Muscle of arm (tissue), 12 donors: ENCODE results near the gene HDAC10. TPM values are rescaled to one million over a fixed set of nuclear protein-coding genes. Genes with fewer than 3 reads are reported as not detected.

ENCODE experiments used
- DNase-seq: peaks from one replicate; pipeline ENCODE4 v3.0.0-alpha.2; 2013
- polyA plus RNA-seq, 12 donors: library from polyadenylated mRNA; unstranded; fragments of 120-200 nt; gene quantifications; one replicate each; pipeline ENCODE4 v1.2.1, GENCODE V29; 2013; ENCODE audit not compliant: insufficient read length in 12 of 12

The HDAC10 gene
- polyA plus RNA-seq, 12 donors, result 10.6 to 40.6 (median 13.2) TPM; not detected in 1

DNA sequence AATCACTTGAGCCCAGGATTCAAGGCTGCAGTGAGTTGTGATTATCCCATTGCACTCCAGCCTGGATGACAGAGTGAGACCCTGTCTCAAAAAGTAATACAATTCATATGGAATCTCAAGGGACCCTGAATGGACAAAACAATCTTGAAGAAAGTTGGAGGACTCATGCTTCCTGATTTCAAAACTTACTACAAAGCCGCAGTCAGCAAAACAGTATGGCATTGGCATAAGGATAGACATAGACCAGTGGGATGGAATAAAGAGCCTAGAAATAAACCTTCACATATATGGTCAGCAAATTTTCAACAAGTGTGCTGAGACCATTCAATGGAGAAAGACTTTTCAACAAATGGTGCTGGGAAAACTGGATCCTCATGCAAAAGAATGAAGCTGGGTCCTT, 47.8 kb downstream of the HDAC10 start:
- DNase-seq, result no peak

DNA sequence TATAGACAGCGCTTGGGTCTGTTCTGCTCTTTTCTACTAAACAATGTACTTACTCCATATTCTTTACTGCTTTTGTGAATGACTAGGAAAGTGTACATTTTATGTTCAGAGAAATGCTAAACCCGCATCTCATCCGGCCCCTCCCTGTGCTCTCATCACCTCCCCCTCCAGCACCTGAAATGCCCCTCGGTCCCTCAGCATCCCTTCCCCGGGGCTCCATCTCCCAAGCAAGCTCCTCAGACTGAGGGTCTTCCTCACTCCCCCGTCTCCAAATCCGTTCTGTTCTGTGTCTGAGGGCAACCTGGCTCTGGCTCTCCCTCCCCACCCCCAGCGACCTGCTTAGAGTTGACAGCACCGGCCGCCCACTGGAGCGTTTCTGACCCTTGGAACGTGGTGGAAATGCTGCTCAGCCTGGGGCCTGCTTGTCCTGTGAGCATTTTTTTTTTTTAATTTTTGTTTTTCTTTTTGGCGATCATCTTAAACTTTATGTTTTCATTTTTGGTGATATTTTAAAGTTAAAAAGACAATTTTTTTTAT, 48.9 kb downstream of the HDAC10 start:
- no peak for DNase-seq

DNA sequence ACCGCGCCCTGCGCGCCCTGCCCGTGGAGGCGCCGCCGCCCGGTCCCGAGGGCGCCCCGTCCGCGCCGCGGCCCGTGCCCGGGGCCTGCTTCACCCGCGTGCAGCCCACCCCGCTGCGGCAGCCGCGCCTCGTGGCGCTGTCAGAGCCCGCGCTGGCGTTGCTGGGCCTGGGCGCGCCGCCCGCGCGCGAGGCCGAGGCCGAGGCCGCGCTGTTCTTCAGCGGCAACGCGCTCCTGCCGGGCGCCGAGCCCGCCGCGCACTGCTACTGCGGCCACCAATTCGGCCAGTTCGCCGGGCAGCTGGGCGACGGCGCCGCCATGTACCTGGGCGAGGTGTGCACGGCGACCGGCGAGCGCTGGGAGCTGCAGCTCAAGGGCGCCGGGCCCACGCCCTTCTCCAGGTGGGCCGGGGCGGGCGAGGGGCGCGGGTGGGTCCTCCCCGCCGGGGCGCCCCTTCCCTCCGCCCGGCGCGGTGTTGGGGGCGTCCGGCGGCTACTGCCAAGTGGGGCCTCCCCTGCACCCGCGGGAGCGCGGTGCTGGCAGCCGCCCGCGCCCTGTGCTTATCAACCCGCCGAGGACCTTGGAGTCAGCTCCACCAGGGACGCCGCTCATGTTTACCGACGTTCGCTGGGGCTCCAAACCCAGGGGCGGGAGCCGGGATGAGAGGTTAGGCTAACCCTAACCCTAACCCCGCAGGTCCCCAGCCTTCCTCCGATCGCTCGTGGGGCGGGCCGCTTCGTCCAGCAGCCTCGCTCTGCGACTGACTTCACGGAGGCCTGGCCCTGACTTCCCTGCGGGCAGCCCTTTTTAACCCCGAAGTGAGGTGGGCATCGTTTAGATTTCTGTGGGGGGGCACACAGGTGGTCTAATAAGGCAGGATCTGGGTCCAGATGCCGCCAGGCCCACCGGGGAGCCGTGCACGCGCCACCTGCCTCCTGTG, 49.6 kb downstream of the HDAC10 start:
- DNase-seq, result no peak

DNA sequence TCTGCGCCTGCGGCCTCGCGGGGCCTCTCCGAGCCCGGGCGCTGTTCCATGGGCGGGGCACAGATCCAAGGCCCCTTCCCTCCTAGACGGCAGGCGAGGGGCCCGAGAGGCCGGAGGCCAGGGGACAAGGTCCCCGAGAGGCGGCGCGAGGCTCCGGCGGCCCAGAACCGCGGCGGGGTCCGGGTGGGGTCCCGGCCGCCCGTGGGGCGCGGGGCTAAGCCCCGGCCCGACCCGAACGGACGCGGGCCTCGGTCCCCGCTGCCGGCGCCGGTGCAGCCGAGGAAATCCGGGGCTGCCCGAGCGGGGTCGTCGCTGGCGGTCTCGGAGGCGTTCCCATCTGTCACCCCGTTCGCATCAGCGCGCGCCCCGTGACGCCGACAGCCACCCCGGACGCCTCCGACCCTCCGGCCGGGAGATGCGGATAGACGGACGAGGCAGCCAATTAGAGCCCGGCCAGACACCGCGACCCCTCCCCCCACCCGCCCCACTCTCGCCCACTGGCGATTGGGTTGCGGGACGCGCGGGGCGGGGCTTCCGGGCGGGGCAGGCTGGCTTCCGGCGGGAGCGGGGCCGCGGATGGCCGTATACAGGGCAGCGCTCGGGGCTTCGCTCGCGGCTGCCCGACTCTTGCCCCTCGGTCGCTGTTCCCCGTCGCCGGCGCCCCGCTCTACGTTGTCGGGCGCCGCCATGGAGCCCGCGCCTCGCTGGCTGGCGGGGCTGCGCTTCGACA, 50.4 kb downstream of the HDAC10 start, which contains the start of gene SELENOO:
Gene SELENOO (plus strand): TSS at position 551 of the 730 bp plus-strand sequence. CDS start 26 bp downstream, at position 577.
- DNase-seq, result peak; percentile 94

DNA sequence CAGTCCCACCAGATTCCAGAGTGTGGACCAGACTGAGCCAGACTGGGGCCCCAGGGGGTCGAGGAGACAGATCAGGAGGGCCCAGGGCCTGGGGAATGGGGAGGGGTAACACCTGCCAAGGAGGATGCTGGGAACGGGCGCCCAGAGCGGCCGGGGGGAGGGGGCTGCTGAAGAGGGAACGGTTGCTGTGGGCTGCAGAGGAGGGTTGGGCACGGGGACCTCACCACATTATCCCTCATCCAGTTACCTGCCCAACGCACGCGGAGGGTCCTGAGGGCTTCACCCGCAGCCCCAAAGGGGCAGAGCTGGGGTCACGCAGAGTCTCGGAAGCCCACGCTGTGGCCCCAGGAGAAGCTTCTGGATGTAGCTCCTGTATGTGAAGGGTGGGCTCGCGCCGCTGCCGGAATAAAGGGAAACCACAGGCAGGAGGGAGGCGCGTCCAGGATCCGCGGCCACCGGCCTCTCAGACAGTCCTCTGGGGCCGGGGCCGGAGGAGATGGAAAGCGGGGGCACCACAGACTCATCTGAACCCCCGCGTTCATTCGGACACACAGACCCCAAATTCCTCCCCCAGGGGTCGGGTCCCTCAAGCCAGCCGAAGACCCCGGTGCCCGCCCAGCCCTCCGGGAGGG, 51.1 kb downstream of the HDAC10 start:
- no peak for DNase-seq

DNA sequence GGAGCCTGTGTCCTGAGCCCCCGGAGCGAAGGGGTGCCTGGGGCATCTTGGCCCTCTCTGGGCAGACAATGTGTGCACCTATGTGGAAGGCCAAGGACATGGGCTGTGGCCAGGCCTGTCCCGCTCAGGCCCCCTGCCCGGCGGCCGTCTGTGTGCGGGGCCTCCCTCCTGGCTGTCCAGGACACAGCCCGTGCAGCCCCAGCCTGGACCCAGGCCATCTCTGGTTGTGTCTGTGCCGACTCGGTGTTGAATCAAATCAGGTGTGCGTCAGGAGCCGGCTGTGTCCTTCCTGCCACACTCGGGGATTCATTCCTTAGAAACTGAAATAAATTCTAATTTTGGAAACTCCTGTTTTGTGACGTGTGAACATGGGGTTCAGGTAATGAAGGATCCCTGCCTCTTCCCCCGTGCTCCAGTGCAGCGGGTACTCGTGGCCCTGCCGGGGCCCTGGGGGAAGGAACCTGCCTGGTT, 51.8 kb downstream of the HDAC10 start:
- DNase-seq, result no peak

DNA sequence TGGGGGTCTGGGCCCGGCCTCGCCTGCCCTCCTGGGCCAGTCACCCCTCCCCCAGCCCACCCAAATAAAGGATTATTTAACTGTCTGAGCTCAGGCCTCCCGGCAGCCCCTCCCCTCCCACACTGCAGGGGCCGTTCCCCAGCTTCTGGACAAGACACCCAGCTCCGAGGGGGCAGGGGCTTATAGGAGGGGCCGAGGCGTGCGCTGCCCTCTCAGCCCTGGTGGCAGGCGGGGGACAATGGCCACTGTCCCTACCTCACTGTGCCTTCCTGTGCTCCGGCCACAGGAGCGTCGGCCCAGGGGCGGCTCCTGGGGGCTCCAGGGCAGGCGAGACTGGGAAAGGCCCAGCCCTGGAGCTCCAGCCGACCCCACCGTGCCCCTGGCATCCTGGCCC, 52.4 kb downstream of the HDAC10 start:
- no peak for DNase-seq

DNA sequence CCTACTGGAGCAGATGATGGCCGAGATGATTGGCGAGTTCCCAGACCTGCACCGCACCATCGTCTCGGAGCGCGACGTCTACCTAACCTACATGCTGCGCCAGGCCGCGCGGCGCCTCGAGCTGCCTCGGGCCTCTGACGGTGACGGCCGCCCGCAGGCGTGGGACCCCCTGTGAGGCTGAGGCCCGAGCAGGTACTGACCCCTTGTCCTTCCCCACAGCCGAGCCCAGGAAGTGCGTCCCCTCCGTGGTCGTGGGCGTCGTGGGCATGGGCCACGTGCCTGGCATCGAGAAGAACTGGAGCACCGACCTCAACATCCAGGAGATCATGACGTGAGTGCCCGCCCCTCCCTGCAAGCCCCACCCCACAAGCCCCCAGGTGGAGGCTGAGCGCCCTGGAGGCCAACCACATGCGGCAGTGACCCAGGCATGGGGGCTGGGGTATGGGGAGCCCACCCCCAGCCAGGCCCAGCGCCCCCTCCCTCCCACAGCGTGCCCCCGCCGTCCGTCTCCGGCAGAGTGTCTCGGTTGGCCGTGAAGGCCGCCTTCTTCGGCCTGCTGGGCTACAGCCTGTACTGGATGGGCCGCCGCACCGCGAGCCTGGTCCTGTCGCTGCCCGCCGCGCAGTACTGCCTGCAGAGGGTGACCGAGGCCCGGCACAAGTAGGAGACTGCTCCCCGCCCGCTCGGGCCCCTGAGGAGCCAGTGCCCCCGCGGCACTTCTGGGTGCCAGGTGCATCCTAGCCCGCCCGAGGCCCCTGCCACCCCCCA, 53.0 kb downstream of the HDAC10 start:
- no peak for DNase-seq

DNA sequence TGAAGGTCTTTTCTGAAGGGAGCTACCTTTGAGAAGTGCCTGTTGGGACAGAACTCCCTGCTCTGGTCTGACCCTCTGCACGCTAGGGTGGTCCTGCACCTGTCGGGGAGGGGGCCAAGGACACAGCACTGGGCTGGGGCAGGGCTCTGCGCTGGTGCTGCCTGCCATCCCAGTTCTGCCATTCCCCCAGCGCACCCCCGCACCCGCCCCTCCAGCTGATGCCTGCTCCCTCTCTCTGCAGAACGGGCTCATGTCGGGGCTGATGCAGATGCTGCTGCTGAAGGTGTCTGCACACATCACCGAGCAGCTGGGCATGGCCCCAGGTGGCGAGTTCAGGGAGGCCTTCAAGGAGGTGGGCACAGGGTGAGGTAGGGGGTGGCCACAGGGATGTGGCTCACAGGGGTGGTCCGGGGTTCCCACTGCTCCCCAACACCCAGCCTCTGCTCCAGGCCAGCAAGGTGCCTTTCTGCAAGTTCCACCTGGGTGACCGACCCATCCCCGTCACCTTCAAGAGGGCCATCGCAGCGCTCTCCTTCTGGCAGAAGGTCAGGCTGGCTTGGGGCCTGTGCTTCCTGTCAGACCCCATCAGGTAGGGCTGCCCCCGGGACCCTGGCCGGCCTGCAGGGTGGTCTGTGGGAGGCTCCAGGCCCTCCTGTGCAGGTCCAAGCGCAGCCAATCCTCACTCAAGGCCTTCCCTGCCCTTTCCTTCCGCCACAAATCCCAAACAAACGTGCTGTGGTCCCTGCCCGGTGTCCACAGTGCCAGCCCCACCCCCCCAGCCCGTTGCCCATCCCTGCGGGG, 53.9 kb downstream of the HDAC10 start:
- no peak for DNase-seq

DNA sequence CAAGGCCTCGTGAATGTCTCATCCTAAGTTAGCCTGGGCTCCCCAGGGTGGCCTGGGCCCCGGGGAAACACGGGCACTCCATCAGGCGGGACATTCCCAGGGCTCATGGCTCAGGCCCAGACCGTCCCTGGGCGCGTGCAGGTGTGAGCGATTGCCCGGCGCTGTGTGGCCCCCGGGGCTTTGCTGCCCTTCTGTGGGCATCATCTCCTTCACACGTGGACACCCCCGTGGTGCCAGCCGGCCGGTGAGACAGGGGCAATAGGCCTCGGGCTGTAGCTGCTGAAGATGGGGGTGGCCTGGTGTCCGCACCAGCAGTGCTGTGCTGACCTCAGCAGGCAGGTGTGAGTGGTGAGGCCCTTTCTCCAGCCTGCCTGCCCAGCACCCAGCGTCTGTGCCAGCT, 54.8 kb downstream of the HDAC10 start:
- DNase-seq, result no peak

Other genes starting within 250 kb of the HDAC10 start
- under 1 TPM in 3 of 12 donors, not detected in 9; 0.07 to 0.92 (median 0.10) TPM for gene IL17REL, start 238.5 kb downstream of the HDAC10 start, polyA plus RNA-seq
- not detected for gene TTLL8, start 193.0 kb downstream of the HDAC10 start, polyA plus RNA-seq
- 1 to 10 TPM in 4 of 12 donors, under 1 TPM in 6, not detected in 2; 0.59 to 3.3 (median 0.93) TPM for gene MLC1, start 165.8 kb downstream of the HDAC10 start, polyA plus RNA-seq
- gene MOV10L1, start 161.3 kb downstream of the HDAC10 start, polyA plus RNA-seq, result under 1 TPM in 9 of 12 donors, not detected in 3; 0.10 to 0.73 (median 0.49) TPM
- gene PANX2, start 80.5 kb downstream of the HDAC10 start, polyA plus RNA-seq, result under 1 TPM in 7 of 12 donors, not detected in 5; 0.05 to 0.43 (median 0.16) TPM
- gene TRABD, start 65.4 kb downstream of the HDAC10 start, polyA plus RNA-seq, result 10 to 100 TPM in 11 of 12 donors, not detected in 1; 13.4 to 21.8 (median 15.0) TPM
- 10 to 100 TPM in 7 of 12 donors, 1 to 10 TPM in 4, not detected in 1; 7.9 to 18.4 (median 10.6) TPM for gene SELENOO, start 50.3 kb downstream of the HDAC10 start, polyA plus RNA-seq
- gene TUBGCP6, start 6.2 kb downstream of the HDAC10 start, polyA plus RNA-seq, result 10 to 100 TPM in 11 of 12 donors, not detected in 1; 18.2 to 36.0 (median 28.9) TPM
- 100 to 1,000 TPM in 1 of 12 donors, 10 to 100 TPM in 10, 1 to 10 TPM in 1; 9.0 to 156 (median 18.0) TPM for gene MAPK12, start 10.4 kb upstream of the HDAC10 start, polyA plus RNA-seq
- gene MAPK11, start 19.1 kb upstream of the HDAC10 start, polyA plus RNA-seq, result 1 to 10 TPM in 11 of 12 donors, not detected in 1; 4.4 to 7.4 (median 5.5) TPM
- gene PLXNB2, start 56.4 kb upstream of the HDAC10 start, polyA plus RNA-seq, result 100 to 1,000 TPM in 3 of 12 donors, 10 to 100 TPM in 8, not detected in 1; 67.3 to 124 (median 74.3) TPM
- 10 to 100 TPM in 1 of 12 donors, 1 to 10 TPM in 9, not detected in 2; 4.0 to 11.9 (median 4.4) TPM for gene DENND6B, start 75.7 kb upstream of the HDAC10 start, polyA plus RNA-seq
- 10 to 100 TPM in 11 of 12 donors, not detected in 1; 23.5 to 43.1 (median 30.7) TPM for gene PPP6R2, start 92.1 kb upstream of the HDAC10 start, polyA plus RNA-seq
- 10 to 100 TPM in 11 of 12 donors, not detected in 1; 28.1 to 48.3 (median 35.0) TPM for gene SBF1, start 223.8 kb upstream of the HDAC10 start, polyA plus RNA-seq
- 1 to 10 TPM in 1 of 12 donors, under 1 TPM in 9, not detected in 2; 0.16 to 1.6 (median 0.34) TPM for gene ADM2, start 230.3 kb upstream of the HDAC10 start, polyA plus RNA-seq
- gene MIOX, start 235.6 kb upstream of the HDAC10 start, polyA plus RNA-seq, result under 1 TPM in 3 of 12 donors, not detected in 9; 0.16 to 0.20 (median 0.18) TPM